Lower leg skin (tissue), 4 donors: Measurements from ENCODE around the gene ANKRD52. TPM values are rescaled to one million over a fixed set of nuclear protein-coding genes. Genes with fewer than 3 reads are reported as not detected.

Experiments used
- DNase-seq, 2 donors: peaks; one replicate each; pipeline ENCODE4 v3.0.0-alpha.2; 2019; ENCODE audit warnings: low spot score in 2 of 2
- H3K4me3 ChIP-seq: fragments of 200-600 bp; sonication (generic); 2 replicates; pipeline ENCODE4 v1.5.1; 2017; ENCODE audit warnings: mild to moderate bottlenecking, low read depth; ENCODE audit not compliant: poor library complexity, severe bottlenecking
- POLR2A ChIP-seq, 2 donors: fragments of 450-650 bp; IDR thresholded peaks; one replicate each; pipeline ENCODE4 v1.6.1; 2016 to 2017; ENCODE audit warnings: antibody characterized with exemption in 2 of 2, mild to moderate bottlenecking in 1 of 2, moderate library complexity in 1 of 2
- WGBS, 2 donors: methylation state at CpG; one replicate each; pipeline ENCODE4 v1.1.5; 2018; 5-methylcytosine and 5-hydroxymethylcytosine counted together
- intact Hi-C: fragments of 100-400 bp; cut with DNase I; formaldehyde crosslinking; loops from one replicate; pipeline ENCODE4 v1.15.0; 2023; ENCODE audit warnings: low total_unique reads
- total RNA-seq, 4 donors: library from RNA; depleted of rRNA; stranded (reverse); fragments of >200 nt; gene quantifications; one replicate each; pipeline ENCODE4 v1.1.0, GENCODE V29; 2016
- TF ChIP-seq, protein P1 (sequence below), 3 donors: fragments of 450-650 bp; IDR thresholded peaks; one replicate each; pipeline ENCODE4 v1.5.1; 2016; ENCODE audit warnings: antibody characterized with exemption in 3 of 3, mild to moderate bottlenecking in 3 of 3, moderate library complexity in 2 of 3

The ANKRD52 gene
- total RNA-seq, 4 donors from 2014 or later, result 15.6 to 22.3 (median 18.7) TPM

DNA sequence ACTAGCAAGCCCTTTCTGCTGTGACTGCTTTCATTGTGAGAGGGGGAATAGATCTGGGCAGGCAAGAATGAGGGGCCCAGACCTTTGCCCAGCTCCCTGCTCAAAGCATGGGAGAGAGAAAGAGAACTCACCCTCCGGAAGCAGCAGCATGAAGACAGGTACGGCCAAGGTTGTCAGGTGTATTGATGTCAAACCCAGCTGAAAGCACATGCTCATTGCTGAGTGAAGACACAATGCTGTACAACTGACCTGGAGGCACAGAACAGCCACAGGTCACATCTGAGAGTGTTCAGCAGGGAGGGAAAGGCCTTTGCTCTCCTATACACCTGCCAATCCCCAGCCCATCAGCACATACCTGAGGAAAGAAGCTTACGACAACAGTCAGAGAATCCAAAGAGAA, 5.5 kb downstream of the ANKRD52 start:
- intact Hi-C loops, result no loop called here
- DNase-seq, result no peak
- H3K4me3 ChIP-seq, result no peak overlapping the region
- no peak for TF ChIP-seq POLR2A (IDR thresholded peaks at IDR 0.05)
- TF ChIP-seq, protein P1, sequence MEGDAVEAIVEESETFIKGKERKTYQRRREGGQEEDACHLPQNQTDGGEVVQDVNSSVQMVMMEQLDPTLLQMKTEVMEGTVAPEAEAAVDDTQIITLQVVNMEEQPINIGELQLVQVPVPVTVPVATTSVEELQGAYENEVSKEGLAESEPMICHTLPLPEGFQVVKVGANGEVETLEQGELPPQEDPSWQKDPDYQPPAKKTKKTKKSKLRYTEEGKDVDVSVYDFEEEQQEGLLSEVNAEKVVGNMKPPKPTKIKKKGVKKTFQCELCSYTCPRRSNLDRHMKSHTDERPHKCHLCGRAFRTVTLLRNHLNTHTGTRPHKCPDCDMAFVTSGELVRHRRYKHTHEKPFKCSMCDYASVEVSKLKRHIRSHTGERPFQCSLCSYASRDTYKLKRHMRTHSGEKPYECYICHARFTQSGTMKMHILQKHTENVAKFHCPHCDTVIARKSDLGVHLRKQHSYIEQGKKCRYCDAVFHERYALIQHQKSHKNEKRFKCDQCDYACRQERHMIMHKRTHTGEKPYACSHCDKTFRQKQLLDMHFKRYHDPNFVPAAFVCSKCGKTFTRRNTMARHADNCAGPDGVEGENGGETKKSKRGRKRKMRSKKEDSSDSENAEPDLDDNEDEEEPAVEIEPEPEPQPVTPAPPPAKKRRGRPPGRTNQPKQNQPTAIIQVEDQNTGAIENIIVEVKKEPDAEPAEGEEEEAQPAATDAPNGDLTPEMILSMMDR (IDR thresholded peaks at IDR 0.05), result no peak
- 93% methylated on average over 3 of the region's 3 CpGs for WGBS, 2 donors

DNA sequence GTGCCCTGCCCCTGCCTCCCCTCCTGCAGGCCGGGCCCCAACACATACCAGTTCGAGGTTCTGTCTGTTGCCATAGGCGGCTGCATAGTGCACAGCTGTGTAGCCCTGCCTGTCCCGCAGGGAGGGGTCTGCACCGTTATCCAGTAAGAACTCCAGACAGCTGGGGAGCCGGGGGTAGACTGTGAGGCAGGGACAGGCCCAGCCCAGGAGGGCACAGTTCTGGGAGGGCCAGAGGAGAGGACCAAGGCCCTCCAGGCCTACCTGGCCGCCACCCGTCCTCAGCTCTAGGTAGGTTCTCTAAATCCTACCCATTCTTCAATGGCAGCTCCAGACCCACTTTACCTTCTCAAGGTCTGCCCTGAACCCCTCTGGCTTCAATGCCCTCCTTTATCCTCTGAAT, 9.5 kb downstream of the ANKRD52 start:
- no peak for DNase-seq
- WGBS, 2 donors, result 91 to 92% methylated on average over 8 of the region's 8 CpGs
- intact Hi-C loops, result no loop called here
- H3K4me3 ChIP-seq, result no peak overlapping the region
- TF ChIP-seq, protein P1 (IDR thresholded peaks at IDR 0.05), result no peak
- no peak for TF ChIP-seq POLR2A (IDR thresholded peaks at IDR 0.05)

DNA sequence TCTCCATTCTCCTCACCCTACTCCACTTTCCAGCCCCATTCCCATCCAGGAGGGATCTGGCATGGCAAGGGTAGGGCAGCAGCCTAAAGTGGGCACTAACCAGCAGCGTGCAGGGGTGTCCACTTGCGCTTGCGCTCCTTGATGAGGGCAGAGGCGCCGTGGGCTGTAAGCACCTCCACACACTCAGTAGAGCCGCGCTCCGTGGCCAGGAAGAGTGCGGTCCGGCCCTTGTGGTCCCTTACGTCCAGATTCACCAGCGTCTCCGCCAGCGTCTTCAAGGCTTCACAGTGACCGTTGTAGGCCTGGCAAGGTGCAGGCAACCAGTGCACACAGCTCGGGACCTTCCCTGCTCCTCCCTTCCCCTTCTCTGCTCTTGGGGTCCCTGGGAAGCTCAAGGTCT, 10.3 kb downstream of the ANKRD52 start:
- H3K4me3 ChIP-seq, result no peak overlapping the region
- WGBS, 2 donors, result 90 to 95% methylated on average over 16 of the region's 16 CpGs
- TF ChIP-seq POLR2A (IDR thresholded peaks at IDR 0.05), result no peak
- TF ChIP-seq, protein P1 (IDR thresholded peaks at IDR 0.05), result no peak
- intact Hi-C loops, result no loop called here
- DNase-seq, result no peak

DNA sequence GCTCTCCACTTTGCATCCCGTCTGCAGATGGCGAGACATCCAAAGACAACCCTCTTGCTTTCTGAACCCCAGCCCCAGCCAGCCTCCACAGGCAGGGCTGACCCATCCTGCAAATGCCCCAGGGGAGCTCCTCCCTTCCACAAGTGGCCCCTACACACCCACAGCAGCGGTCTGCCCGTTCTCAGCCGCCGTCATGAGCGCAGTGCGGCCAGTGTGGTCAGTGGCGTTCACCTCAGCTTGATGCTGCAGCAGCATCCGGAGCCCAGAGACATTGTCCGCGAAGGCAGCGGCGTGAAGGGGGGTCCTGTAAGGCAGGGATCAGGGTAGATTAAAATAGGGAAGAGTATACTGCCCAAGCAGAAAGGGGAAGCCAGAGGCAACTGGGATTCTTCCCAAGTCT, 13.7 kb downstream of the ANKRD52 start:
- H3K4me3 ChIP-seq, result no peak overlapping the region
- DNase-seq, result no peak
- 90 to 96% methylated on average over 14 of the region's 14 CpGs for WGBS, 2 donors
- no peak for TF ChIP-seq POLR2A (IDR thresholded peaks at IDR 0.05)
- TF ChIP-seq, protein P1 (IDR thresholded peaks at IDR 0.05), result no peak
- intact Hi-C loops, result no loop called here

DNA sequence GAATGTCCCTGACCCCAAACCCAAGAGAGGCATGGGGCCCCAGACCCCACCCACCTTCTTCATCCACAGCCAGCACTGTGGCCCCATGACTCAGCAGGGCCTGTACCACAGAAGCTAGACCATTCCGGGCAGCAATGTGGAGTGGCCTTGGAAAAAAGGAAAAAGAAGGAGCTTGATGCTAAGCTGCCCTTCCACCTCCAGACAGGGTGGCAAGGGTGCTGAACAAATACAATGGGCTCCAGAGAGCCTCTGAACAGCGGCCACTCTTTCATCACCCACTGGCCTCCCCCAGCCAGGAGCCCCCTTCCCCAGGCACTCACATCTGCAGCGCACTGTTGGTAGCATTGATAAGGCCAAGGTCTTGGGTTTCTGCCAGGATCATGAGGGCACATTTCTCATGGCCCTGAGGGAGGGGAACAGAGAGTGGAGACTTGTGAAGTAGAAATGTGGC, 14.4 kb downstream of the ANKRD52 start:
- DNase-seq, result no peak
- H3K4me3 ChIP-seq, result no peak overlapping the region
- TF ChIP-seq, protein P1 (IDR thresholded peaks at IDR 0.05), result no peak
- no peak for TF ChIP-seq POLR2A (IDR thresholded peaks at IDR 0.05)
- intact Hi-C loops, result no loop called here
- WGBS, 2 donors, result 72 to 79% methylated on average over 3 of the region's 3 CpGs

DNA sequence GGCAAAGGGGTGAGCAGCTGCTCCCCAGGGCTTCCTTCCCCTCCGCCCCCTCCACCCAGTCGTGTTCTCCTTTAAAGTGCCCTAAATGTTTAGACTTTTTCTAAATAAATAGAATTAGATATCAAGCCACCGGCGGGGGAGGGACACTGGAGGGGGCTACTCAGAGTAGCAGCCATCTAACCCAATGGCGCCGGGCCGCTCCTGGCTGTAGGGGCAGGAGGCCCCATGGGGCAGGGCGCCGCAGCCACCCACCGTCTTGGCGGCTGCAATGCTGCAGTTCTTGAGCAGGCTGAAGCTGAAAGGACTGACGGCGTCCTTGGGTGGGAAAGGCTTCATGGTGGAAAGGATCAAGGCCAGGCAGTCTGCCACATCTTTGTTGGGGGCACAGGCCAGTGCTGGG, 15.2 kb downstream of the ANKRD52 start:
- DNase-seq, result no peak
- intact Hi-C loops, result no loop called here
- H3K4me3 ChIP-seq, result no peak overlapping the region
- TF ChIP-seq, protein P1 (IDR thresholded peaks at IDR 0.05), result no peak
- TF ChIP-seq POLR2A (IDR thresholded peaks at IDR 0.05), result no peak
- 86 to 90% methylated on average over 13 of the region's 13 CpGs for WGBS, 2 donors
